PFSK-1 (cell line): ENCODE results near the gene BMAL1.

ENCODE experiments used
- FOXP2 ChIP-seq: optimal IDR thresholded peaks from 2 replicates; pipeline ENCODE3; 2011; ENCODE audit warnings: borderline replicate concordance, control low read depth, inconsistent platforms; ENCODE audit not compliant: insufficient read depth; ENCODE audit errors: extremely low read length, extremely low read depth
- POLR2AphosphoS5 ChIP-seq: IDR thresholded peaks from 2 replicates; pipeline ENCODE4 v1.6.1; 2012; ENCODE audit warnings: low read depth, mild to moderate bottlenecking, control low read depth, low read length, moderate library complexity
- REST ChIP-seq, 2 experiments: IDR thresholded peaks; 2 replicates each; pipeline versions ENCODE4 v1.6.1 to v1.8.0; 2011 to 2012; ENCODE audit warnings: low read depth in 2 of 2, low read length in 2 of 2, control low read depth in 1 of 2, inconsistent platforms in 1 of 2, mild to moderate bottlenecking in 1 of 2, moderate library complexity in 1 of 2; ENCODE audit not compliant: insufficient read depth in 1 of 2
- SIN3A ChIP-seq: IDR thresholded peaks from 2 replicates; pipeline ENCODE4 v1.6.1; 2012; ENCODE audit warnings: mild to moderate bottlenecking, low read length, moderate library complexity, borderline replicate concordance; ENCODE audit not compliant: insufficient read depth
- TAF1 ChIP-seq: IDR thresholded peaks from 2 replicates; pipeline ENCODE4 v1.6.1; 2012; ENCODE audit warnings: low read length, control low read depth, borderline replicate concordance; ENCODE audit not compliant: insufficient read depth

The BMAL1 gene

GRCh38 chr11:13313005-13313819, 35.6 kb downstream of the BMAL1 start:
- no peak for TF ChIP-seq SIN3A
- no peak for TF ChIP-seq FOXP2
- no peak for TF ChIP-seq TAF1
- no peak for TF ChIP-seq POLR2AphosphoS5
- no peak for TF ChIP-seq REST (IDR thresholded peaks at IDR 0.05; ENCODE audit: insufficient read depth in 1 of 2, low read depth in 2 of 2, low read length in 2 of 2)

GRCh38 chr11:13314676-13315394, 37.2 kb downstream of the BMAL1 start:
- TF ChIP-seq REST (IDR thresholded peaks at IDR 0.05; ENCODE audit: insufficient read depth in 1 of 2, low read depth in 2 of 2, low read length in 2 of 2) (no peak), POLR2AphosphoS5 (no peak), SIN3A (no peak), FOXP2 (no peak), TAF1 (no peak)

- TF ChIP-seq TAF1 (no peak), POLR2AphosphoS5 (no peak), FOXP2 (no peak), SIN3A (no peak), REST (IDR thresholded peaks at IDR 0.05; ENCODE audit: insufficient read depth in 1 of 2, low read depth in 2 of 2, low read length in 2 of 2) (no peak)
Measured at GRCh38 chr11:13315517-13316432, 38.2 kb downstream of the BMAL1 start.

GRCh38 chr11:13316528-13316961, 39.0 kb downstream of the BMAL1 start:
- TF ChIP-seq TAF1 (no peak), POLR2AphosphoS5 (no peak)

GRCh38 chr11:13317293-13318080, 39.9 kb downstream of the BMAL1 start:
- TF ChIP-seq TAF1 (no peak), SIN3A (no peak), POLR2AphosphoS5 (no peak), FOXP2 (no peak), REST (IDR thresholded peaks at IDR 0.05; ENCODE audit: insufficient read depth in 1 of 2, low read depth in 2 of 2, low read length in 2 of 2) (no peak)
